Measurements from ENCODE around the gene ASB15.

DNA sequence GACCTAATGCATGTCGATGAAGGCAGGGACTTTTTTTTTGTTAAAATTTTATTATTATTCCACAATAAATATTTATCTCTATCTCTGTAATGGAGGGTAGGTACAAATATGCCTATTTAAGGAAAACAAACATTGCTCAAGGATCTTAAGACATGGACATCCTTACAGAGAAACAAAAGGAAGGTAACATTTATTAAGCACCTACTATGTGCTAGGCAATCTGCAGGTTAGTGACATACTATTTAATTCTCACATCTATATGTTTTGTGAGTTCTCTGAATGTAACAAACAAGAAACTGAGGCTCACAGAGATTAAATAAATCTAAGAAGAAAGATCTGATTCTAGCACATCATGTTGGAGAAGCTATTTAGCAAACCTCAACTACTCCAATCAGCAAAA, 86.1 kb downstream of the ASB15 start:
- TF ChIP-seq, protein P1, sequence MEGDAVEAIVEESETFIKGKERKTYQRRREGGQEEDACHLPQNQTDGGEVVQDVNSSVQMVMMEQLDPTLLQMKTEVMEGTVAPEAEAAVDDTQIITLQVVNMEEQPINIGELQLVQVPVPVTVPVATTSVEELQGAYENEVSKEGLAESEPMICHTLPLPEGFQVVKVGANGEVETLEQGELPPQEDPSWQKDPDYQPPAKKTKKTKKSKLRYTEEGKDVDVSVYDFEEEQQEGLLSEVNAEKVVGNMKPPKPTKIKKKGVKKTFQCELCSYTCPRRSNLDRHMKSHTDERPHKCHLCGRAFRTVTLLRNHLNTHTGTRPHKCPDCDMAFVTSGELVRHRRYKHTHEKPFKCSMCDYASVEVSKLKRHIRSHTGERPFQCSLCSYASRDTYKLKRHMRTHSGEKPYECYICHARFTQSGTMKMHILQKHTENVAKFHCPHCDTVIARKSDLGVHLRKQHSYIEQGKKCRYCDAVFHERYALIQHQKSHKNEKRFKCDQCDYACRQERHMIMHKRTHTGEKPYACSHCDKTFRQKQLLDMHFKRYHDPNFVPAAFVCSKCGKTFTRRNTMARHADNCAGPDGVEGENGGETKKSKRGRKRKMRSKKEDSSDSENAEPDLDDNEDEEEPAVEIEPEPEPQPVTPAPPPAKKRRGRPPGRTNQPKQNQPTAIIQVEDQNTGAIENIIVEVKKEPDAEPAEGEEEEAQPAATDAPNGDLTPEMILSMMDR (IDR thresholded peaks at IDR 0.05), result no peak
- TF ChIP-seq EP300 (IDR thresholded peaks at IDR 0.05) (no peak), POLR2AphosphoS5 (IDR thresholded peaks at IDR 0.05) (no peak)
